Measurements from ENCODE around the gene TMEM179B.
A peak's percentile ranks its signal among the peaks of the same experiment; 100 is the strongest.
"Not testable (repeated sequence)": the region's sequence is repeated elsewhere in the genome, so short reads cannot be mapped to it uniquely, and the experiment has no call there.

TMEM179B gene, protein sequence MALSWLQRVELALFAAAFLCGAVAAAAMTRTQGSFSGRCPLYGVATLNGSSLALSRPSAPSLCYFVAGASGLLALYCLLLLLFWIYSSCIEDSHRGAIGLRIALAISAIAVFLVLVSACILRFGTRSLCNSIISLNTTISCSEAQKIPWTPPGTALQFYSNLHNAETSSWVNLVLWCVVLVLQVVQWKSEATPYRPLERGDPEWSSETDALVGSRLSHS

DNA sequence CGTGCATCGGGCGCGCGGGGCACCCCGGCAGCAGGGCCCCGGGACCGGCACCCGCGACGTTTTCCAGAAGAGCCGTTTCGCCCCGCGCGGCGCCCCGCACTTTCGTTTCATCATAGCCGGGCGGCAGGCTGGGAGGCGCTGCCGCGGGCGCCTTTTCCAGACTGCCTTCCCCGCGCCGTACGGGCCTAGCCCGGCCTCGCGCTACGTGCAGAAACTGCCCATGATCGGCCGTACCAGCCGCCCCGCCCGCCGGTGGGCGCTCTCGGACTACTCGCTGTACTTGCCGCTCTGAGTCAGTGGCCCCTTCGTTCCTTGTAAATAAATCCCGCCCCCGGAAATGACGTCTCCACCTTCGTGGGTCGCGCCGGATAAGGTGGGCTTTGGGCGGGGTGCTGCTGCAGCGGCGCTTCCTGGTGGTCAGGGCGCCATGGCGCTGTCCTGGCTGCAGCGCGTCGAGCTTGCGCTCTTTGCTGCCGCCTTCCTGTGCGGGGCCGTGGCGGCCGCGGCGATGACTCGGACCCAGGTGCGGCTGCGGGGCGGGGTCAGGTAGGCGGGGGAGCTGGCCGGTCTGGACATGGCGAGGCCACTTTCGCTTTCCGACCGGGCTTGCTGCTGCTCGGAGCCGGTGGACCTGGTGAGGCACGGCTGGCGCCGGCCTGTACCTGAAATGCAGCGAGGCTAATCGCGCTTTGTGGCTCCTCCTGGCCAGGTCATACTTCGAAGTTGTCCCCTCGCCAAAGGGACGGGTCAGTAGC, at the start of gene TMEM179B:
TMEM179B (plus strand) TSS at position 398 of the 755 bp plus-strand sequence; CDS start at position 428, 30 bp downstream.
- peaks cover 36% of the 10 kb centered on the region for H3K36me3 ChIP-seq (replicated peaks; ENCODE audit: low read depth, low read length)

DNA sequence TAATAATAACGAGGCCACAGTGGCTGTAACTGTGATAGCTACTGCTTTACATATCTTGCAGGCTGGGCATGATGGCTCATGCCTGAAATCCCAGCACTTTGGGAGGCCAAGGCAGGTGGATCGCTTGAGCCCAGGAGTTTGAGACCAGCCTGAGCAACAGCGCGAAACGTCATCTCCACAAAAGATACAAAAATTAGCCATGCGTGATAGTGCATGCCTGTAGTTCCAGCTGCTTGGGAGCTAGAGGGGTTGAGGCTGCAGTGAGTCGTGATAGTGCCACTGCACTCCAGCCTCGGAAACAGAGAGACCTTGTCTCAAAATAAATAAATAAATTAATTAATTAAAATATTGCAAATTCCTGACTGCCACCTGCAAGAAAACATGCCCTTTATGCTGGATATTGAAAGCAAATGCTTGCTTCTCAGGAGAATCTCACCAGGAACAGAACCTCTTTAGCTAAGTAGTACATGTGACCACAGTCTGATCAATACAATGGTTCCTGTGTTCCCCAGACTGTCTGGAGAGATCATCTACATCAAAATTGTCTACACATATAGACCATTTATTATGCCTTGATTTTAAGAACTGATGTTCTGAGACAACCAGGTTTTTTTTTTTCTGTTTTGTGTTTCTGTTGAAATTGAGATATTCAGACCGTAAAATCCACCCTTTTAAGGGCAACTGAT, 39.6 kb upstream of the TMEM179B start:
- no peaks in the 10 kb centered on the region for H3K4me1 ChIP-seq (ENCODE audit: low read length)
- no peak for TF ChIP-seq EZH2phosphoT487 (IDR thresholded peaks at IDR 0.05; ENCODE audit: low read depth)
- TF ChIP-seq, protein P1, sequence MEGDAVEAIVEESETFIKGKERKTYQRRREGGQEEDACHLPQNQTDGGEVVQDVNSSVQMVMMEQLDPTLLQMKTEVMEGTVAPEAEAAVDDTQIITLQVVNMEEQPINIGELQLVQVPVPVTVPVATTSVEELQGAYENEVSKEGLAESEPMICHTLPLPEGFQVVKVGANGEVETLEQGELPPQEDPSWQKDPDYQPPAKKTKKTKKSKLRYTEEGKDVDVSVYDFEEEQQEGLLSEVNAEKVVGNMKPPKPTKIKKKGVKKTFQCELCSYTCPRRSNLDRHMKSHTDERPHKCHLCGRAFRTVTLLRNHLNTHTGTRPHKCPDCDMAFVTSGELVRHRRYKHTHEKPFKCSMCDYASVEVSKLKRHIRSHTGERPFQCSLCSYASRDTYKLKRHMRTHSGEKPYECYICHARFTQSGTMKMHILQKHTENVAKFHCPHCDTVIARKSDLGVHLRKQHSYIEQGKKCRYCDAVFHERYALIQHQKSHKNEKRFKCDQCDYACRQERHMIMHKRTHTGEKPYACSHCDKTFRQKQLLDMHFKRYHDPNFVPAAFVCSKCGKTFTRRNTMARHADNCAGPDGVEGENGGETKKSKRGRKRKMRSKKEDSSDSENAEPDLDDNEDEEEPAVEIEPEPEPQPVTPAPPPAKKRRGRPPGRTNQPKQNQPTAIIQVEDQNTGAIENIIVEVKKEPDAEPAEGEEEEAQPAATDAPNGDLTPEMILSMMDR (IDR thresholded peaks at IDR 0.05; ENCODE audit: low read depth, low read length): no peak
- H2AFZ ChIP-seq (ENCODE audit: low read depth, low read length): no peak overlapping the region
- no peak overlapping the region for H3K4me3 ChIP-seq (ENCODE audit: low read length)
- H3K36me3 ChIP-seq (replicated peaks; ENCODE audit: low read depth, low read length): peaks cover 9% of the 10 kb centered on the region
- no peak overlapping the region for H3K9ac ChIP-seq (ENCODE audit: low read length)
- H4K20me1 ChIP-seq (ENCODE audit: insufficient read depth, low read length): no peaks in the 10 kb centered on the region
- H3K4me2 ChIP-seq (ENCODE audit: low read length): no peak overlapping the region
- H3K27me3 ChIP-seq (ENCODE audit: low read depth, low read length): no peaks in the 10 kb centered on the region
- H3K9me3 ChIP-seq (ENCODE audit: insufficient read depth, low read length): no peaks in the 10 kb centered on the region
- H3K79me2 ChIP-seq (ENCODE audit: low read length): no peaks in the 10 kb centered on the region
- H3K27ac ChIP-seq (ENCODE audit: low read length): no peak overlapping the region

More for the DNA sequence above, at the start of gene TMEM179B:
- TF ChIP-seq, protein P1 (IDR thresholded peaks at IDR 0.05; ENCODE audit: low read depth, low read length): peak; percentile 49
- no peak for TF ChIP-seq EZH2phosphoT487 (IDR thresholded peaks at IDR 0.05; ENCODE audit: low read depth)
- Histone ChIP-seq H4K20me1 (ENCODE audit: insufficient read depth, low read length) (no peaks in the 10 kb centered on the region), H3K9ac (ENCODE audit: low read length) (peak within 1 kb of the TSS; percentile 88), H3K9me3 (ENCODE audit: insufficient read depth, low read length) (no peaks in the 10 kb centered on the region), H3K4me3 (ENCODE audit: low read length) (peak within 1 kb of the TSS; percentile 79), H3K79me2 (ENCODE audit: low read length) (peaks cover 46% of the 10 kb centered on the region), H3K4me2 (ENCODE audit: low read length) (peak within 1 kb of the TSS; percentile 86), H2AFZ (ENCODE audit: low read depth, low read length) (no peak within 1 kb of the TSS), H3K27ac (ENCODE audit: low read length) (peak within 1 kb of the TSS; percentile 69), H3K27me3 (ENCODE audit: low read depth, low read length) (no peaks in the 10 kb centered on the region), H3K4me1 (ENCODE audit: low read length) (peaks cover 26% of the 10 kb centered on the region)

DNA sequence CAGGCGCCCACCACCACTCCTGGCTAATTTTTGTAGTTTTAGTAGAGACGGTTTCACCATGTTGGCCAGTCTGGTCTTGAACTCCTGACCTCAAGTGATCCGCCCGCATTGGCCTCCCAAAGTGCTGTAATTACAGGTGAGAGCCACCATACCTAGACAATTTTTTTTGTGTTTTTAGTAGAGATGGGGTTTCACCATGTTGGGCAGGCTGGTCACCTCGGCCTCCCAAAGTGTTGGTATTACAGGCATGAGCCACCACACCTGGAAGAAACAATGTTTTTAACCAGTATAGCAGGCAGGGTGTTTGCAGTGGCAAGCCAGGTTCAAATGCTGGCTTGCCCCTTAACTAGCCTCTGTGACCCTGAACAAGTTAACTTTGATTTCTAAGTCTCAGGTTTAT, 37.3 kb upstream of the TMEM179B start:
- H2AFZ ChIP-seq (ENCODE audit: low read depth, low read length); H3K9ac ChIP-seq (ENCODE audit: low read length); H3K79me2 ChIP-seq (ENCODE audit: low read length); H3K27ac ChIP-seq (ENCODE audit: low read length); H3K4me3 ChIP-seq (ENCODE audit: low read length); H3K4me2 ChIP-seq (ENCODE audit: low read length); H4K20me1 ChIP-seq (ENCODE audit: insufficient read depth, low read length); H3K9me3 ChIP-seq (ENCODE audit: insufficient read depth, low read length); H3K27me3 ChIP-seq (ENCODE audit: low read depth, low read length); H3K36me3 ChIP-seq (replicated peaks; ENCODE audit: low read depth, low read length); H3K4me1 ChIP-seq (ENCODE audit: low read length): not testable (repeated sequence)

DNA sequence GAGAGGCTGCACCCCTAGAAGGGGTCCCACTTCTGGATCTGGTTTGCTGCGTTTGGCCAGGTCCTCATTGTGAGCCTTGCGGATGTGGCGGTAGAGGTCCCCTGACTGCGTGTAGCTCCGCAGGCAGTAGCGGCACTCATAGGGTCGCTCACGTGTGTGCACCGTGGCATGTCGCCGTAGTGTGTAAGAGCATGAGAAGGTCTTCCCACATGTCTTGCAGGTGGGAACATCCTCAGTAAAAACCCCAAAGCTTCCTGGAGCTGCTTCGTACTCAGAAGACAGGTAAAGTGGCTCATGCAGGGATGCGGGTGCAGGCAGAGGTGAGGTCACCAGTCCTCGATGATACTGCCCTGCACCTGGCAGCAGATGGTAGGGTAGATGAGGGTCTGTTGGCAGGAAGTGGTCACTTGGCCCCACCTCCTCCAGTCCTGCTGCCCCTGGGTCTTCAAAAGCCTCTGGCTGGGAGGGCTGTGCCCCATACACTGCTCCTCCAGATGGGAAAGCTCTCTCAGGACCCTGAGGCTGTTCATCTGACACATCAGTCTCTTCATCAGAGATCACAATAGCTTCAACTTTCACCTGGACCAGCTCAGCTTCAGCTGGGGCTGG, 34.9 kb upstream of the TMEM179B start:
- Histone ChIP-seq H3K9me3 (ENCODE audit: insufficient read depth, low read length) (no peaks in the 10 kb centered on the region), H4K20me1 (ENCODE audit: insufficient read depth, low read length) (no peaks in the 10 kb centered on the region), H3K27ac (ENCODE audit: low read length) (no peak overlapping the region), H3K27me3 (ENCODE audit: low read depth, low read length) (no peaks in the 10 kb centered on the region), H3K4me2 (ENCODE audit: low read length) (no peak overlapping the region), H3K79me2 (ENCODE audit: low read length) (no peaks in the 10 kb centered on the region), H2AFZ (ENCODE audit: low read depth, low read length) (no peak overlapping the region), H3K4me3 (ENCODE audit: low read length) (no peak overlapping the region), H3K36me3 (replicated peaks; ENCODE audit: low read depth, low read length) (peaks cover 9% of the 10 kb centered on the region), H3K9ac (ENCODE audit: low read length) (no peak overlapping the region), H3K4me1 (ENCODE audit: low read length) (peaks cover 8% of the 10 kb centered on the region)
- TF ChIP-seq, protein P1 (IDR thresholded peaks at IDR 0.05; ENCODE audit: low read depth, low read length): no peak
- no peak for TF ChIP-seq EZH2phosphoT487 (IDR thresholded peaks at IDR 0.05; ENCODE audit: low read depth)

Data from OCI-LY3 (cell line).